ENCODE measurements around the gene NR2F1.
"Not testable (repeated sequence)": the region's sequence is repeated elsewhere in the genome, so short reads cannot be mapped to it uniquely, and the experiment has no call there.

NR2F1 gene

DNA sequence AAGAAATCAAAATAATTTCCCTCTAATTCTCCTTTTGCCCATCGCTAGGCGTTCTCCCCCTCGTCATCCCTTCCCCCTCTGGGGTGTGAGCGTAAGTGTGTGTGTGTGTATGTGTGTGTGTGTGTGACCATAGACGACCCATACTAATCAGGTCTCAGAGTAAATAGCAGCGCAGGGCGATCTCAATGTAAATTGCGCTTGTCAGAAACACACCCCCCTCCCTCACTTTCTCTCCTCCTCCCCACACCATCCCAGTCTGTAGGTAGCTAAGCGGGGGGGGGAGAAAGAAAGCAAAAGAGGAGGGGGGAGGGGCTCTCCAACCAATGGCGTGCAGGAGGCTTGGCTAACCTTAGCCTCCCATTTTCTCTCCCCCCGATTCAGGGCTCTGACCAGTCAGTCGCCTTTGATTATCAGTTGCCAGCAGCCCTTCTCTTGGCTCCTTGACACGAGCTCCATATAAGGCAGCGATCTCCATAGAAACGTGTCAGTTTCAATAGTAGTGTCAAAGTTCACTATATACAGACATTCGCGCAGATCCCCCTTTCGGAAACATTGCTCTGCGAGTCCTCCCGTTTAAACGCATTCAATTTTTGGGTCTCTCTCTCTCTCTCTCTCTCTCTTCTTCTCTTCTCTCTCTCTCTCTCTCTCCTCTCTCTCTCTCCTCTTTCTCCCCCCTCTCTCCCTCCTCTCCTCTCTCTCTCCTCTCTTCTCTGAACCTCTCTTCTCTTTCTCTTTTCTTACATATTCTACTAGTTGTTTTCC, at the start of gene NR2F1:
Gene NR2F1, plus strand, starts transcription at position 546 of the 762 bp plus-strand sequence. CDS start 1,802 bp downstream, outside the sequence.
- no peak for DNase-seq

GRCh38 chr5:93545872-93546271, 37.1 kb upstream of the NR2F1 start:
- DNase-seq, result no peak

GRCh38 chr5:93549594-93549993, 33.4 kb upstream of the NR2F1 start:
- DNase-seq, result not testable (repeated sequence)

- no peak for DNase-seq
Observed at GRCh38 chr5:93557021-93557604, 25.9 kb upstream of the NR2F1 start.

DNA sequence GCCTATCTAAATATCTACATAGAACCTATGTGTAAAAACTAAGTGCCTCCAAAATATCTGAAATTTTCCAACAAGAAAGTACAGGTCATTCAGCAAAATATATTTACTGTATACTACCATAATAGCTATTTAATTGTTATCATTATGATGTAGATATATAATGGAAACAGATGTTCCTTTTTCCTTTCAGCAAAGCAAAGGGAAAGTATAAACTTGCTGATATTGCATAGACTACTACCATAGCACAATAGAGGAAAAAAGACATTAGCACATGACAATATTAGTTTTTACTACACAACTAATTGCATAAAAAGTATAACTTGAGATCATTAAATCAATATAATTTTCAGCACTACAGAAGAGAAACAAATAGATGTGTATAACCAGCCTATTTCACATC, 16.9 kb upstream of the NR2F1 start:
- DNase-seq, result no peak

- no peak for DNase-seq
Observed at GRCh38 chr5:93567424-93567823, 15.6 kb upstream of the NR2F1 start.

- DNase-seq, result no peak
Observed at GRCh38 chr5:93569300-93570160, 13.5 kb upstream of the NR2F1 start.

DNA sequence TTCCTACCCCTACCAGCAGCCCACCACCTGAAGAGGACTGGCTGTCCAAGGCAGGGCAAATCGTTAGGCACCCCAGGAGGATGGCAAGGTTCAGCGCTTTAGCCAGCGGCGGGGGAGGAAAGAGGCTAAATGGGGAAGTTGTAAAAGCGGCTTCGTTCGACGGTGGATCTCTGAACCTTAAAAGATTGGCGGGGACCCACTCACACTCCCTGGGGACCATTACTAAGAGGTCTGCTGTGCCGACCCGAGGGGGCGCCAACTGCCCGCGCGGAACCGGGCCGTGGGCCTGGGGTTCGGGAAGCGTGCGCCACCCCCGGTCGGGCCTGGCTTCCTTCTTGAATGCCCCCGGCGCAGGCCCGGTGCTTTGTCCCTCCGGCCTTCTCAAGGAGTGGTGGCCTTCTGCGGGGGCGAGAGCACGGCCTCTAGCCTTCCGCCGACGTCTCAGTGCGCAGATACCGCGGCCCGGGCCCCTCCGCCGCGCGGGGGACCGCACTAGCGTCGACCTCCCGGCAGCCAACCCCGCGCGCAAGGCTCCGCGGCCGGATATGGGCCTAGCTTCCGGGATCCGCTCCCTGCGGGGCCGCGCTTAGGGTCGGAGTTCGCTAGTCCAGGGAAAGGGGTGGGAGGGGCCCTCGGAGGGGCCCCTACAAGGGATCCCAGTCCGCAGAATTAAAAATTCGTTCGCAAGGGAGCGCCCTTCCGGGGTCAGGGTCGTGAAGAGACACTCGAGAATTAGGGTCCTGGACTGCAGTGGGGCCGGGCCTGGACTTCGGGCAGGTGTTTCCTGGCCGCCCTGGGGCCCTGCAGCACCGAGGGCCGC, 12.5 kb upstream of the NR2F1 start:
- no peak for DNase-seq

GRCh38 chr5:93571114-93571949, 11.7 kb upstream of the NR2F1 start:
- no peak for DNase-seq

DNA sequence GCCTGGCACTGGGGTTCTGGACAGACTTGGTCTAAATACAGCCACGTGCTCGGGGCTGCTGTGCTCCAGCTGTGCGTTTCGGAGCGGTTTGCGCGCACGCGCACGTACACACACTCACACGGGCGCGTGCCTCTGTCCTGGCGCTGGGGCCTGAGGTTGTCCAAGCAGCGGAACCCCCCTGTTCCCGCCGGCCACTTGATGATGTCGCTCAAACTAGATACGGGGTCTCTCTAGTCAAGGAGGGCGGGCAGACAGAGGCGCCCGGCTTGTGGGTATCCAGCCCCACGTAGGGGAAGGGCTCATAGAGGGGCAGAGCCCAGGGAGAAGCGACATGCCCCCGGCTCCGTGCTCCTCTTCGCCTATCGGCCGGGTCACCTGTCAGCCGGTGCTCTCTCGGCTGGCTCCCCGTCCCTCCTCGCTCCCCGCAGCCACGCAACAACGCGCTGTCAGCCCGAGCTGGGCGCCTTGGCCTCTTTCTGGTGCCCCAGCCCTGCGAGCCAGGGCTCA, 10.9 kb upstream of the NR2F1 start:
- DNase-seq, result no peak

- no peak for DNase-seq
Observed at GRCh38 chr5:93572608-93573353, 10.2 kb upstream of the NR2F1 start.

DNA sequence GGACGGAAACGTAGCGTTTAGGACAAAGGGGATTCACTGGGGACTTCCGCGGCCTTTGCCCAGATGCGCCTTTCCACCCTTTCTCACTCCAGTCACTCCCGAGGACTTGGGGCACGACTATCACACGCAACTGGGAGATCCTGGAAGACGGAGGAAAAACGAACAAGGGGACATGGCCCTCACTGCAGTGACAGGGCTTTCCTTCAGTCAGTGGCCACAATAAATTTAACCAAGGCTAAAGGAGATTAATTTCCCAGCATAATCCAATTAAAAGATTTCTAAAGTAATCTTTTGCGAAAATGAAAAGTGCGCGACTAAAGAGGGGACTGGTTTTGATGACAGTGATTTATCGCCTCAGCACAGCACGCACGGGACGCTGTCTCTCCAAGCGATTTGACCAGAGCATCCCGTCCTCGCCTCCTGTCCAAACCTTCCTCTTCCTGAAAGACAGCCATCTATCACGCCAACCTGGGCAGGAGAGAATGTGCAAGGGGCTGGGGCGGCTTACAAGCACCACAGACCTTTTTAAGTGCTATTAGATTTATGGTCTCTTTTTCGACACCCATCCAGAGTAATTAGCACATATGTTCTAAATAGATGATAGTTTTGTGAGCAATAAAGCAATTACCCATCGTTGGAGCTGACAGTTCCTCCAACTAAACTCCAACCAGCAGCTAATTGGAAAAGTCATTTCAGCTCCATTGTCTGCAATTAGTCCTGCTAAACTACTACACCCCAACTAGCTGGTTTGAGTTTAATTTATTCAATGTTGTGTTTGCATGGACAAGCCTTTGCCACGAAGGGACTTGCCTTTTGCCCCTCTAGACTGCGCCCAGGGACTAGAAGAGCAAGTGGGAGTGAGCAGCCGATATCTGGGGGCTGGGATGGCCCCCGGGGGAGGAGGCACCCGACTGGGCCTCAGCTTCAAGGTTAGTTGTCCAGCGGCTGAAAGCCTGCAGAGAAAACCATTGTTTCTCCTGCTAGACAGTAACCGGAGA, 9.4 kb upstream of the NR2F1 start:
- DNase-seq, result no peak

DNA sequence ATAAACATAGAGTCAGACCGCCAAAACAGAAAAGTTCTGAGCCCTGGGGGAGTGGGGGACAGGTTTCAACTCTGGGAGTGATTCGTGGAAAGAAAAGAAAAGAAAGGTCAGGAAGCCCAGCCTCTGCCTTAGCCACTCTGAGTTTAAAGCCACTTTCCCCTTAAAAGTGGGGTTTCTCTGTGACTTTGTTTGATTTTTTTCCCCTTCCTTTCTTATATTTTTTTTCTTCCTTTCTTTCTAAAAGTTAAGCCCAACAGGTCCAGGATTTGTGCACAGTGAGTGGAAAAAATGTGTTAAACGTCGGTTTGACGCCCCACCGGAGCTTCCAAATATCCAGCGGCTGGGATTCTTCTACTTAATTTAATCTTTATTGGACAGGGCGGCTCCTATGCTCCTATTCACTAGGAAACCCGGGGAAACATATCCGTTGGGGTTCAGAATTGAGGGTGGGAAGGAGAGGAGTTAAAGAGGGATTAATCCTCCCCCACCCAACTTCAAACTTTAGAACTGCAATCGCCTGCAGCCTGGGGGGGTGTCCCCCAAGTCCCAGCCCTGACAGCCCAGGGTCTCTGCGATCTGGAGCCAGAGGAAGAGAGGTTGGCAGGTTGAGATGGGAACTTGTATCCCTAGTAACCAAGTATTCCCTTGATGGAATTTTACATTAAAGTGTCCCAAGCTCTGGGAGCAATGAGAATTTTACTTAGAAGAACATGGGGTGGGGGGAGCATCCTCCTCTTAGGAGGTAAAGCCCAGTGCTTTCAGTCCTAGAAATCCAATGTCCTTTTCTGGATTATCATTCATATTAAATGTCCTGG, 8.3 kb upstream of the NR2F1 start:
- DNase-seq, result no peak

GRCh38 chr5:93575461-93576414, 7.3 kb upstream of the NR2F1 start:
- DNase-seq, result no peak

DNA sequence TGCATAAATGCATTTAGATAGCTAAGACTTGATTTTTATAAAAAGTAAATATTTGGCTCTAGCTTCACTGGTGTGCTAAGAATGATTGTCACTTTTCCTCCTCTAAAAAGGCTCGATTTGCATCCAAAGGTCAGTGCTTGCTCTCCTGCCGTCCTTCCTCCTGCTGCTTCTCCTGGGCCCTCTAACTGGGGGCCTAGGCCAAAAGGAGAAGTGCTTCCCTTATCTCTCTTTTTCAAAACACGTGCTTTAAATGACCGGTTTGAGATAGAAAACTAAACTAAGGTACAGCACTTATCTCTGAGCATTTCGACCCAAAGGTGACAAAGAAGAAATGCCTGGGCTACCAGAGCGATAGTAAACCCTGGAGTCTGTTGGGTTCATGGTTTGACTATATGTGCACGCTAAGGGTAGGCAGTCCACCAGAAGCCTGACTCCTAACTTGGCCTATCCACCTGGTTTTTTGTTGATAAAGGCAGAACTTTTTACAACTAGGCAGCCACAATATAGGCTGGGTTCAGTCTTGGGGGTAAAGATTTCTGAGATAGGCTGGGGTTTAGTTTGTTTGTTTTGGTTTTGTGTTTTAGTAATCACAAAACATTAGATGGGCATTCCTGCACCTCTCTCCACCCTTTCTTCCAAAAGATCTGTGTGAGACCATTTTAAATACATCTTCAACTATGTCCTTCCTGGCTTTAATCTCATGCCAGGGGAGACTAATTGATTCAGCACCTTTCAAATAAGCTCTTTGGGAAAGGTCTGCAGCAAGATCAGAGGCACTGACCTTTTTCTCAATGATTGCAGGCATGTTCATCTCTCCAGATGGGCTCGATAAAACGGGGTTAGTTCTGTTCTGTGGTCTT, 5.8 kb upstream of the NR2F1 start:
- no peak for DNase-seq
